Measurements from ENCODE around the gene ATF6B. TPM values are rescaled to one million over a fixed set of nuclear protein-coding genes. Genes with fewer than 3 reads are reported as not detected.

Gene ATF6B
- total and polyA plus RNA-seq, 2 of the 13 experiments (the other 11 are each of a cell fraction or from before 2014, with no cell fraction given) = 18.1 to 44.0 TPM

DNA sequence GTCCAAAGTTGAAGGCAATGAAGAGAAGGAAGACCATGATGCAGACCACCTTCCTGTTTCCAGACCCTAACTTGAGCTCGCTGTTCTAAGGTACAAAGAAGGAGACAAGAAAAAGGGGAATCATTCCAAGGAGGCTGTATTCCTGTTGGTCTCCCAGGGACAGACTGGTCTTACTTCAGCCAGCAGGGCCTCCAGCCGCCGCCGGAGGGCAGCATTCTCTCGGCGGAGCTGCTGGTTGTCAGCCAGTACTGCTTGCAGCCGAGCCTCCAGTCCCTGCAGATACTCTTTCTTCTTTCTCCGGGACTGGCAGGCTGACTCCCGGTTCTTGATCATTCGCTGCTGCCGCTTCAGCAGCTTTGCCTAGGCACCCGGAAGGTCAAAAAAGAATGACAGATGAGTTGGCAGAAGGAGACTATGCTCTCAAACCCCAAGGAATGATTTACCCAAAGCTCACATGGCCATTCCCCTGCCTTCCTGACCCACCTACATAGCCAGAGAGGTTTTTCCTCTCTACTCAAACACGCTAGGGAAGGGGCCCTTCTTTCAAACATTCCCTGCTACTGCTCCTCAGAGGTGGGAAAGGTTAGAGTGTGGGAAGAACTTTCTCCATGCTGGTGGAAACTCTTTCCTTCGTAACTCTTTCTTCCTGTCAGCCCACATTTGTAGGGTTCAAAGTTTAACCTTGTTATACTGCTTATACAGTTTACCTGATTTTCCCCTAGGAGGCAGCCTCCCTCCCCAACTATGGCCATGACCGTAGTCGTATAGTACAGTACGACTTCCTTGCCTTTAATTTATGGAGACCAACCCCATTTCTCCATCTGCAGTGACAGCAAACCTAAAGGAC lies 9.0 kb downstream of the ATF6B start (continued):
- TF ChIP-seq, protein P1, sequence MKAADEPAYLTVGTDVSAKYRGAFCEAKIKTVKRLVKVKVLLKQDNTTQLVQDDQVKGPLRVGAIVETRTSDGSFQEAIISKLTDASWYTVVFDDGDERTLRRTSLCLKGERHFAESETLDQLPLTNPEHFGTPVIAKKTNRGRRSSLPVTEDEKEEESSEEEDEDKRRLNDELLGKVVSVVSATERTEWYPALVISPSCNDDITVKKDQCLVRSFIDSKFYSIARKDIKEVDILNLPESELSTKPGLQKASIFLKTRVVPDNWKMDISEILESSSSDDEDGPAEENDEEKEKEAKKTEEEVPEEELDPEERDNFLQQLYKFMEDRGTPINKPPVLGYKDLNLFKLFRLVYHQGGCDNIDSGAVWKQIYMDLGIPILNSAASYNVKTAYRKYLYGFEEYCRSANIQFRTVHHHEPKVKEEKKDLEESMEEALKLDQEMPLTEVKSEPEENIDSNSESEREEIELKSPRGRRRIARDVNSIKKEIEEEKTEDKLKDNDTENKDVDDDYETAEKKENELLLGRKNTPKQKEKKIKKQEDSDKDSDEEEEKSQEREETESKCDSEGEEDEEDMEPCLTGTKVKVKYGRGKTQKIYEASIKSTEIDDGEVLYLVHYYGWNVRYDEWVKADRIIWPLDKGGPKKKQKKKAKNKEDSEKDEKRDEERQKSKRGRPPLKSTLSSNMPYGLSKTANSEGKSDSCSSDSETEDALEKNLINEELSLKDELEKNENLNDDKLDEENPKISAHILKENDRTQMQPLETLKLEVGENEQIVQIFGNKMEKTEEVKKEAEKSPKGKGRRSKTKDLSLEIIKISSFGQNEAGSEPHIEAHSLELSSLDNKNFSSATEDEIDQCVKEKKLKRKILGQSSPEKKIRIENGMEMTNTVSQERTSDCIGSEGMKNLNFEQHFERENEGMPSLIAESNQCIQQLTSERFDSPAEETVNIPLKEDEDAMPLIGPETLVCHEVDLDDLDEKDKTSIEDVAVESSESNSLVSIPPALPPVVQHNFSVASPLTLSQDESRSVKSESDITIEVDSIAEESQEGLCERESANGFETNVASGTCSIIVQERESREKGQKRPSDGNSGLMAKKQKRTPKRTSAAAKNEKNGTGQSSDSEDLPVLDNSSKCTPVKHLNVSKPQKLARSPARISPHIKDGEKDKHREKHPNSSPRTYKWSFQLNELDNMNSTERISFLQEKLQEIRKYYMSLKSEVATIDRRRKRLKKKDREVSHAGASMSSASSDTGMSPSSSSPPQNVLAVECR (CRISPR knock-in tag; IDR thresholded peaks at IDR 0.05; ENCODE audit: borderline replicate concordance) = peak; percentile 75; the same call in 1 of the 2 replicates
- TF ChIP-seq, protein P2, sequence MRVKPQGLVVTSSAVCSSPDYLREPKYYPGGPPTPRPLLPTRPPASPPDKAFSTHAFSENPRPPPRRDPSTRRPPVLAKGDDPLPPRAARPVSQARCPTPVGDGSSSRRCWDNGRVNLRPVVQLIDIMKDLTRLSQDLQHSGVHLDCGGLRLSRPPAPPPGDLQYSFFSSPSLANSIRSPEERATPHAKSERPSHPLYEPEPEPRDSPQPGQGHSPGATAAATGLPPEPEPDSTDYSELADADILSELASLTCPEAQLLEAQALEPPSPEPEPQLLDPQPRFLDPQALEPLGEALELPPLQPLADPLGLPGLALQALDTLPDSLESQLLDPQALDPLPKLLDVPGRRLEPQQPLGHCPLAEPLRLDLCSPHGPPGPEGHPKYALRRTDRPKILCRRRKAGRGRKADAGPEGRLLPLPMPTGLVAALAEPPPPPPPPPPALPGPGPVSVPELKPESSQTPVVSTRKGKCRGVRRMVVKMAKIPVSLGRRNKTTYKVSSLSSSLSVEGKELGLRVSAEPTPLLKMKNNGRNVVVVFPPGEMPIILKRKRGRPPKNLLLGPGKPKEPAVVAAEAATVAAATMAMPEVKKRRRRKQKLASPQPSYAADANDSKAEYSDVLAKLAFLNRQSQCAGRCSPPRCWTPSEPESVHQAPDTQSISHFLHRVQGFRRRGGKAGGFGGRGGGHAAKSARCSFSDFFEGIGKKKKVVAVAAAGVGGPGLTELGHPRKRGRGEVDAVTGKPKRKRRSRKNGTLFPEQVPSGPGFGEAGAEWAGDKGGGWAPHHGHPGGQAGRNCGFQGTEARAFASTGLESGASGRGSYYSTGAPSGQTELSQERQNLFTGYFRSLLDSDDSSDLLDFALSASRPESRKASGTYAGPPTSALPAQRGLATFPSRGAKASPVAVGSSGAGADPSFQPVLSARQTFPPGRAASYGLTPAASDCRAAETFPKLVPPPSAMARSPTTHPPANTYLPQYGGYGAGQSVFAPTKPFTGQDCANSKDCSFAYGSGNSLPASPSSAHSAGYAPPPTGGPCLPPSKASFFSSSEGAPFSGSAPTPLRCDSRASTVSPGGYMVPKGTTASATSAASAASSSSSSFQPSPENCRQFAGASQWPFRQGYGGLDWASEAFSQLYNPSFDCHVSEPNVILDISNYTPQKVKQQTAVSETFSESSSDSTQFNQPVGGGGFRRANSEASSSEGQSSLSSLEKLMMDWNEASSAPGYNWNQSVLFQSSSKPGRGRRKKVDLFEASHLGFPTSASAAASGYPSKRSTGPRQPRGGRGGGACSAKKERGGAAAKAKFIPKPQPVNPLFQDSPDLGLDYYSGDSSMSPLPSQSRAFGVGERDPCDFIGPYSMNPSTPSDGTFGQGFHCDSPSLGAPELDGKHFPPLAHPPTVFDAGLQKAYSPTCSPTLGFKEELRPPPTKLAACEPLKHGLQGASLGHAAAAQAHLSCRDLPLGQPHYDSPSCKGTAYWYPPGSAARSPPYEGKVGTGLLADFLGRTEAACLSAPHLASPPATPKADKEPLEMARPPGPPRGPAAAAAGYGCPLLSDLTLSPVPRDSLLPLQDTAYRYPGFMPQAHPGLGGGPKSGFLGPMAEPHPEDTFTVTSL (CRISPR knock-in tag; IDR thresholded peaks at IDR 0.05; ENCODE audit: borderline replicate concordance) = no peak

Data from HepG2 (cell line).